Stomach (tissue), 4 donors: ENCODE data around the gene FAM120B.

Experiments used
- EP300 ChIP-seq: sonication (generic); formaldehyde crosslinking; IDR thresholded peaks from one replicate; pipeline ENCODE4 v1.6.1; 2017; ENCODE audit warnings: antibody characterized with exemption
- POLR2A ChIP-seq, 4 donors: fragments of 450-650 bp; IDR thresholded peaks; one replicate each; pipeline ENCODE4 v1.6.1; 2016; ENCODE audit warnings: antibody characterized with exemption in 4 of 4, control low read depth in 2 of 4, mild to moderate bottlenecking in 1 of 4, moderate library complexity in 1 of 4
- POLR2AphosphoS5 ChIP-seq, 3 donors: sonication (generic); formaldehyde crosslinking; IDR thresholded peaks; one replicate each; pipeline ENCODE4 v1.6.1; 2016; ENCODE audit warnings: antibody characterized with exemption in 3 of 3
- TF ChIP-seq, protein P1 (sequence below), 7 experiments: fragments of 450-650 bp in 4 of 7; fragments of 200-600 bp in 3 of 7; sonication (generic) in 3 of 7; IDR thresholded peaks; one replicate each; pipeline ENCODE4 v1.5.1; 2016 to 2019; ENCODE audit warnings: antibody characterized with exemption in 7 of 7, control low read depth in 2 of 7, mild to moderate bottlenecking in 1 of 7

DNA sequence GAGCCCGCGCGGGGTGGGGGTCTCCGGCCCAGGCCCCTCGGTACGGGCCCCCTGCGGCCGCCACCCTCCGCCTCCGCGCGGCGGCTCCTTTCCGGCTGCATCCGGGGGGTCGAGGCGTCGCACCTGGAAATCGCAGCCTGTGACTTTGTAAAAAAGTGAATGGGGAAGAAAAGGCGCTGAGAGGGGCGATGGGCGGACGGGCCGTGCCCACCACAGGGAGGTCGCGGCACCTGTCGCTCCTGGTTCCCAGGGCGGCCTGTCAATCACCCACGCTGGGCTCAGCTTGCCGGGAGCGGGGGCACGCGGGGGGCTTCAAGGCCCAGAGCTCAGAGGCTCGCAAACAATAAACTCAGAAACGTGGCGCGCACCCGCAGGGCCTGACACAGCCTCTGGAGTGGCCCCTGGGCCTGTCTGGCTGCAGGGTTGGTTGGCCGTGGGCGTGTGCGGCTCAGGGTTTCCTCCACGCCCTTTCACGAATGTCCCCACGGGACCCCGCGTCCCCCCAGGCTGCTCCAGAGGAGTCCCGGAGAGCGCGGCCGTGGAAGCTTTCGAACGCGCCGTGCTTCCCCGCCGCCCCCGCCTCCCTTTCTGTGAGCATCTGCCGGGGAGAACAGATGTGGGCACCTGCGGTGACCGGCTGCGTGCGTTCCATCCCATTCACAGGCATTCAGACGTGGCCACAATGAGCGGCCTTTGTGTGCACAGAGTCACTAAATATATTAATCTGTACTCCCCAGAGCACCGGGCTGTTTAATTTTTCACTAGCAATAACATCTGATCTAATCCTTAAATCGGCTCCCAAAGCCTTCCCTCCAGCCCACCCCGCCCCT, 9.6 kb upstream of the FAM120B start:
- TF ChIP-seq, protein P1, sequence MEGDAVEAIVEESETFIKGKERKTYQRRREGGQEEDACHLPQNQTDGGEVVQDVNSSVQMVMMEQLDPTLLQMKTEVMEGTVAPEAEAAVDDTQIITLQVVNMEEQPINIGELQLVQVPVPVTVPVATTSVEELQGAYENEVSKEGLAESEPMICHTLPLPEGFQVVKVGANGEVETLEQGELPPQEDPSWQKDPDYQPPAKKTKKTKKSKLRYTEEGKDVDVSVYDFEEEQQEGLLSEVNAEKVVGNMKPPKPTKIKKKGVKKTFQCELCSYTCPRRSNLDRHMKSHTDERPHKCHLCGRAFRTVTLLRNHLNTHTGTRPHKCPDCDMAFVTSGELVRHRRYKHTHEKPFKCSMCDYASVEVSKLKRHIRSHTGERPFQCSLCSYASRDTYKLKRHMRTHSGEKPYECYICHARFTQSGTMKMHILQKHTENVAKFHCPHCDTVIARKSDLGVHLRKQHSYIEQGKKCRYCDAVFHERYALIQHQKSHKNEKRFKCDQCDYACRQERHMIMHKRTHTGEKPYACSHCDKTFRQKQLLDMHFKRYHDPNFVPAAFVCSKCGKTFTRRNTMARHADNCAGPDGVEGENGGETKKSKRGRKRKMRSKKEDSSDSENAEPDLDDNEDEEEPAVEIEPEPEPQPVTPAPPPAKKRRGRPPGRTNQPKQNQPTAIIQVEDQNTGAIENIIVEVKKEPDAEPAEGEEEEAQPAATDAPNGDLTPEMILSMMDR (IDR thresholded peaks at IDR 0.05), result no peak
- no peak for TF ChIP-seq POLR2A (IDR thresholded peaks at IDR 0.05)
- no peak for TF ChIP-seq POLR2AphosphoS5 (IDR thresholded peaks at IDR 0.05)
- no peak for TF ChIP-seq EP300
